MM.1S (cell line): ENCODE data around the gene SLC24A3.

Experiments
- DNase-seq: peaks from one replicate; pipeline ENCODE4 v3.0.0-alpha.2; 2015
- H2AFZ ChIP-seq: fragments of 300-600 bp; sonication (generic); 2 replicates; pipeline ENCODE4 v1.6.0; 2016; ENCODE audit warnings: antibody characterized with exemption, low read length
- H3F3A ChIP-seq: fragments of 300-600 bp; sonication (generic); 2 replicates; pipeline ENCODE4 v1.6.1; 2016; ENCODE audit warnings: mild to moderate bottlenecking, antibody characterized with exemption, low read length, moderate library complexity, mixed read lengths; ENCODE audit not compliant: insufficient read depth
- H3K27ac ChIP-seq: fragments of 300-600 bp; sonication (generic); 2 replicates; pipeline ENCODE4 v1.5.1; 2016; ENCODE audit warnings: mild to moderate bottlenecking, low read length
- H3K27me3 ChIP-seq: fragments of 300-600 bp; sonication (generic); replicated peaks from 2 replicates; pipeline ENCODE4 v1.6.0; 2016; ENCODE audit warnings: low read length; ENCODE audit not compliant: insufficient read depth
- H3K36me3 ChIP-seq: fragments of 300-600 bp; sonication (generic); replicated peaks from 2 replicates; pipeline ENCODE4 v1.6.1; 2016; ENCODE audit warnings: mild to moderate bottlenecking, low read length, mixed read lengths; ENCODE audit not compliant: insufficient read depth
- H3K4me1 ChIP-seq: fragments of 300-600 bp; sonication (generic); 2 replicates; pipeline ENCODE4 v1.6.1; 2016; ENCODE audit warnings: low read length, mixed read lengths
- H3K4me2 ChIP-seq: fragments of 300-600 bp; sonication (generic); 2 replicates; pipeline ENCODE4 v1.6.0; 2016; ENCODE audit warnings: low read depth, low read length
- H3K4me3 ChIP-seq: fragments of 300-600 bp; sonication (generic); 2 replicates; pipeline ENCODE4 v1.5.1; 2016; ENCODE audit warnings: low read length, mixed read lengths
- H3K79me2 ChIP-seq: fragments of 300-600 bp; sonication (generic); 2 replicates; pipeline ENCODE4 v1.6.1; 2016; ENCODE audit warnings: mixed run types, low read length, mixed read lengths
- H3K9ac ChIP-seq: fragments of 300-600 bp; sonication (generic); 2 replicates; pipeline ENCODE4 v1.6.1; 2016; ENCODE audit warnings: low read length, mixed read lengths
- H3K9me2 ChIP-seq: fragments of 300-600 bp; sonication (generic); replicated peaks from 2 replicates; pipeline ENCODE4 v1.6.1; 2016; ENCODE audit warnings: mild to moderate bottlenecking, low read length, mixed read lengths; ENCODE audit not compliant: insufficient read depth
- H3K9me3 ChIP-seq: fragments of 300-600 bp; sonication (generic); replicated peaks from 2 replicates; pipeline ENCODE4 v1.6.1; 2016; ENCODE audit warnings: mild to moderate bottlenecking, low read length, mixed read lengths; ENCODE audit not compliant: insufficient read depth
- H4K20me1 ChIP-seq: fragments of 300-600 bp; sonication (generic); 2 replicates; pipeline ENCODE4 v1.6.1; 2016; ENCODE audit warnings: mild to moderate bottlenecking, low read length, moderate library complexity, mixed read lengths; ENCODE audit not compliant: insufficient read depth
- EZH2 ChIP-seq: fragments of 300-600 bp; sonication (generic); optimal IDR thresholded peaks from 2 replicates; pipeline ENCODE3; 2017; ENCODE audit warnings: low read depth, mild to moderate bottlenecking, antibody characterized with exemption, low read length, mixed read lengths
- EZH2phosphoT487 ChIP-seq: fragments of 300-600 bp; sonication (generic); IDR thresholded peaks from 2 replicates; pipeline ENCODE4 v1.6.1; 2018; ENCODE audit warnings: antibody characterized with exemption, low read length
- TF ChIP-seq, protein P1 (sequence below): fragments of 300-600 bp; sonication (generic); IDR thresholded peaks from 2 replicates; pipeline ENCODE4 v1.5.1; 2016; ENCODE audit warnings: antibody characterized with exemption, low read length, mixed read lengths

The SLC24A3 gene

DNA sequence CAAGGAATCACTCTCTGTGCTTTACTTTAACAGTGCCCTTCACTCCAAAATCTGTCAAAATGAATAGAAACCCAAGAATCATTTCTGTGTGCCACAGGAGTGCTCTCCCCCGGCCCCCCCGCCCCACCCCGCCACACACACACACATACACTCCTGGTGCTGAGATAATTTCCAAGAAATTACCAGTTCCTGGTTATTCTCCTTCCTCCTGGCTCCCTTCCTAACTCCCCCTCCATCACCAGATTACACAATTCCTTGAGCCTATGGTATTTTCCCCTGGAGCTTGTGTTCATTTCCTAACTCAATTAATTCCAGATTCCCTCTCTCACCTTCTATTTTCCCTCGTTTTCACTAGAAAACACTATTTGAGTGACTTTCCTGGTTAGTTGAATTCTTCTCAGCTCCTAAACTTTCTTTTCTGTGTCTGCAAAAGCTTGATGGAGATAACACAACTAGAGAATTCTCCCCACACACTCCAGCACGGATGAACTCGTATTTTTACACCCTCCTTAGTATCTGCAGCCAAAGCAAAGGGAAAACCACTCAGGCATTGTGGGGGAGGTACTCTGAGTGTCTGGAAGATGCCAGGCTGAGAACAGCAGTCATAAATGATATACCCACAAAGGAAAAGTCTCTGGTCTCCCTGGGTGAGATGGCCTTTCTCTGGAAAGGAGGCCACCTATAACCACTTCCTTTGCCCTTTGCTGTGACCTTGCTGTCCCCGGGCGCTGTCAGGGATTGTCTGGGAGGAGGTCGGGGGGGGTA lies 1.9 kb upstream of the SLC24A3 start:
- 0 out of 2 replicates have a peak, but pooled peaks cover 5% of the 10 kb centered on the region for H3K4me1 ChIP-seq
- H3K36me3 ChIP-seq, result no peaks in the 10 kb centered on the region
- DNase-seq, result no peak
- no peaks in the 10 kb centered on the region for H3K9me2 ChIP-seq
- H3K9me3 ChIP-seq, result no peaks in the 10 kb centered on the region
- H3F3A ChIP-seq, result no peaks in the 10 kb centered on the region
- H2AFZ ChIP-seq, result no peak overlapping the region
- H3K27ac ChIP-seq, result no peak overlapping the region
- H4K20me1 ChIP-seq, result no peaks in the 10 kb centered on the region
- no peak overlapping the region for H3K4me3 ChIP-seq
- peaks cover 6% of the 10 kb centered on the region; the same call in 1 of the 2 replicates for H3K27me3 ChIP-seq
- no peak overlapping the region for H3K9ac ChIP-seq
- H3K4me2 ChIP-seq, result no peak overlapping the region
- no peaks in the 10 kb centered on the region for H3K79me2 ChIP-seq
- no peak for TF ChIP-seq EZH2phosphoT487
- no peak for TF ChIP-seq EZH2
- TF ChIP-seq, protein P1, sequence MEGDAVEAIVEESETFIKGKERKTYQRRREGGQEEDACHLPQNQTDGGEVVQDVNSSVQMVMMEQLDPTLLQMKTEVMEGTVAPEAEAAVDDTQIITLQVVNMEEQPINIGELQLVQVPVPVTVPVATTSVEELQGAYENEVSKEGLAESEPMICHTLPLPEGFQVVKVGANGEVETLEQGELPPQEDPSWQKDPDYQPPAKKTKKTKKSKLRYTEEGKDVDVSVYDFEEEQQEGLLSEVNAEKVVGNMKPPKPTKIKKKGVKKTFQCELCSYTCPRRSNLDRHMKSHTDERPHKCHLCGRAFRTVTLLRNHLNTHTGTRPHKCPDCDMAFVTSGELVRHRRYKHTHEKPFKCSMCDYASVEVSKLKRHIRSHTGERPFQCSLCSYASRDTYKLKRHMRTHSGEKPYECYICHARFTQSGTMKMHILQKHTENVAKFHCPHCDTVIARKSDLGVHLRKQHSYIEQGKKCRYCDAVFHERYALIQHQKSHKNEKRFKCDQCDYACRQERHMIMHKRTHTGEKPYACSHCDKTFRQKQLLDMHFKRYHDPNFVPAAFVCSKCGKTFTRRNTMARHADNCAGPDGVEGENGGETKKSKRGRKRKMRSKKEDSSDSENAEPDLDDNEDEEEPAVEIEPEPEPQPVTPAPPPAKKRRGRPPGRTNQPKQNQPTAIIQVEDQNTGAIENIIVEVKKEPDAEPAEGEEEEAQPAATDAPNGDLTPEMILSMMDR, result no peak

DNA sequence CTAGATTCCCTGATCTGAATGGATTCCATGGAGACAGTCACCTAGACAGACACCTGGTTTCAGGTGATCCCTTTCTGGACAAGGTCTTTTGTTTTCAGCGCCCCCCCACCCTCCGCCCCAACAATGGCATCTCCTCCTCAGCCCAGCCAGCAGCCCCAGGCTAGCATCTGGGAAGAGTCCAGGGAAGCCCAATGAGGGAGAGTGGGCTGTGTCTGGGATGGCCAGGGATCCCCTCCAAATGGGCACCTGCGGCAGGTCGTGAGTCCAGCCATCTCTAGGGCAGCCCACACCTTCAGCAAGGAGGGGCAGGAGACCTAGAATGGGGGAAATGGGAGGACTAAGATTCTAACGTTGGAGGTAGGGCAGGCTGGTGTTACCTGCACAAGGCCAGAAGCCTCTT lies 1.2 kb upstream of the SLC24A3 start:
- no peaks in the 10 kb centered on the region for H3K9me3 ChIP-seq
- DNase-seq, result no peak
- H3K27ac ChIP-seq, result no peak overlapping the region
- H2AFZ ChIP-seq, result no peak overlapping the region
- H3K4me1 ChIP-seq, result 0 out of 2 replicates have a peak, but pooled peaks cover 5% of the 10 kb centered on the region
- H3K4me2 ChIP-seq, result no peak overlapping the region
- no peaks in the 10 kb centered on the region for H3K9me2 ChIP-seq
- no peaks in the 10 kb centered on the region for H3K36me3 ChIP-seq
- no peak overlapping the region for H3K9ac ChIP-seq
- H3K4me3 ChIP-seq, result no peak overlapping the region
- no peaks in the 10 kb centered on the region for H4K20me1 ChIP-seq
- H3K79me2 ChIP-seq, result no peaks in the 10 kb centered on the region
- H3K27me3 ChIP-seq, result peaks cover 6% of the 10 kb centered on the region; the same call in 1 of the 2 replicates
- no peaks in the 10 kb centered on the region for H3F3A ChIP-seq
- TF ChIP-seq, protein P1, result no peak

DNA sequence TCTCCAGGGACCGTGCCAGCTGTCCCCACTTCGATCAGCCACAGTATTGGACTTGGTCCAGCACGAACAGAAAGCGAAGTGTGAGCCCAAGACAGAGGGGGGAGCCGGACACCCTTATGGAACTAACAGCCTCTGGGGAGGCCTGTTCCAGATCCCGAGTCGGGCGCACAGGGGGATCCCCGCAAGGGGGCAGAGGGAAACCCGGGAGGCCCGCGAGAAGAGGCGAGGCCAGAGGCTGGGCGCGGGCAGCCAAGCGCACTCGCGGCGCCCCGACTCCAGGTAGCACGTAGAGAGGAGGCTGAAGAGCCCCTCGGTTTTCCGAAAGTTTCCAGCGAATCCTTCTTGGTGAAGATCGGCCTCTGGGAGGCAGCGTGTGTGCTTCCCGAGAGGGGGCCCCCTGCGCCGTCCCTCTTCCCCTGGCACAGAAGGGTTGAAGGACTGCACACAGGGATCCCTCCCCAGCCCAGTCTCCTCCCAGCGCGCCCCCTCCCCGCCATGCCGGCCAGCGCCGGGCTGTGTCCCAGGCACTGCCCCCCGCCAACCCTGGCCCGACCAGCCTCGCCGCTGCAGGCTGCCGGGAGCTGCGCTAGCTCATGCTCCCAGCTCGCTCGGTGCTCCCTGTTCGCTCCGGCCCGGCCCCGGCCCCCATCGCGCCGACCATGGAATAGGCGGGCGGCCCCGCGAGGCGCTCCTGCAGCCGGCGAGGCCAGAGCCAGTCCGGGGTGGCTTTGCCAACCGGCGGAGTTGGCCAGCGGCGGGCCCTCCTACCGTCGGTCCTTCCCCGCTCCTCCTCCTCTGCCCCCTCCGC lies 577 bp upstream of the SLC24A3 start:
- peak overlapping the region; percentile 88 for H3K4me2 ChIP-seq
- H3K79me2 ChIP-seq, result no peaks in the 10 kb centered on the region
- H3K27me3 ChIP-seq, result peaks cover 6% of the 10 kb centered on the region; the same call in 1 of the 2 replicates
- no peak overlapping the region for H3K9ac ChIP-seq
- H3K9me2 ChIP-seq, result no peaks in the 10 kb centered on the region
- TF ChIP-seq, protein P1, result no peak
- TF ChIP-seq EZH2, result no peak
- TF ChIP-seq EZH2phosphoT487, result no peak
- H2AFZ ChIP-seq, result peak overlapping the region; percentile 52
- DNase-seq, result no peak
- H4K20me1 ChIP-seq, result no peaks in the 10 kb centered on the region
- peak overlapping the region; percentile 56 for H3K4me3 ChIP-seq
- H3K9me3 ChIP-seq, result no peaks in the 10 kb centered on the region
- H3K27ac ChIP-seq, result no peak overlapping the region
- H3K4me1 ChIP-seq, result 0 out of 2 replicates have a peak, but pooled peaks cover 5% of the 10 kb centered on the region
- no peaks in the 10 kb centered on the region for H3F3A ChIP-seq
- H3K36me3 ChIP-seq, result no peaks in the 10 kb centered on the region
